IMR-90 (cell line): ENCODE measurements around the gene PTPRS. TPM values are rescaled to one million over a fixed set of nuclear protein-coding genes. Genes with fewer than 3 reads are reported as not detected.
A peak's percentile ranks its signal among the peaks of the same experiment; 100 is the strongest.

Source experiments
- ATAC-seq: fragments of 200-7000 bp; cut with Tn5 transposase; 2 replicates; pipeline ENCODE4 v1.9.1; 2020; ENCODE audit warnings: low read depth, mild to moderate bottlenecking, moderate library complexity
- BruUV-seq: library from RNA; stranded (reverse); fragments of 400-500 nt; replicated peaks from 2 replicates; lab custom pipeline; 2021; lab: Mats Ljungman, UMichigan
- CTCF ChIA-PET: fragments of 300-600 bp; formaldehyde crosslinking; extraction: SDS; loops from one replicate; lab custom pipeline; 2021; ENCODE audit warnings: antibody characterized with exemption; lab: Yijun Ruan, JAX
- POLR2A ChIA-PET: fragments of 300-600 bp; sonication (Branson Sonifier 250); formaldehyde crosslinking; loops from one replicate; lab custom pipeline; 2022; ENCODE audit warnings: antibody characterized with exemption; ENCODE audit not compliant: unreplicated experiment; lab: Charles Lee
- DNase-seq: peaks from one replicate; pipeline ENCODE4 v3.0.0; 2013
- H2AFZ ChIP-seq: replicated peaks from 2 replicates; pipeline ENCODE3; 2013; ENCODE audit warnings: low read length, mild to moderate bottlenecking; ENCODE audit not compliant: poor library complexity
- H2AK5ac ChIP-seq: 2 replicates; pipeline ENCODE4 v1.6.1; 2013; ENCODE audit warnings: low read depth, low read length, inconsistent platforms
- H2AK9ac ChIP-seq: replicated peaks from 2 replicates; pipeline ENCODE3; 2013; ENCODE audit warnings: mild to moderate bottlenecking, low read depth, low read length, moderate library complexity; ENCODE audit not compliant: poor library complexity
- H2BK120ac ChIP-seq: 2 replicates; pipeline ENCODE4 v1.6.1; 2013; ENCODE audit warnings: low read depth, low read length, inconsistent platforms
- H2BK15ac ChIP-seq: 3 replicates; pipeline ENCODE4 v1.6.1; 2013; ENCODE audit warnings: low read depth, low read length, inconsistent platforms
- H2BK20ac ChIP-seq: 2 replicates; pipeline ENCODE4 v1.6.1; 2013; ENCODE audit warnings: low read depth, mild to moderate bottlenecking, inconsistent platforms, low read length, moderate library complexity
- H2BK5ac ChIP-seq: 2 replicates; pipeline ENCODE4 v1.6.1; 2013; ENCODE audit warnings: mild to moderate bottlenecking, low read depth, low read length, inconsistent platforms; ENCODE audit not compliant: poor library complexity, severe bottlenecking
- H3K14ac ChIP-seq: replicated peaks from 2 replicates; pipeline ENCODE4 v1.6.1; 2013; ENCODE audit warnings: low read depth, low read length, inconsistent platforms
- H3K18ac ChIP-seq: 2 replicates; pipeline ENCODE4 v1.6.1; 2013; ENCODE audit warnings: low read depth, low read length, control low read depth
- H3K23ac ChIP-seq: 2 replicates; pipeline ENCODE4 v1.6.1; 2013; ENCODE audit warnings: low read depth, low read length, inconsistent platforms
- H3K27ac ChIP-seq: 2 replicates; pipeline ENCODE4 v1.5.1; 2013; ENCODE audit warnings: mild to moderate bottlenecking, control low read depth, low read length; ENCODE audit not compliant: insufficient read depth
- H3K27me3 ChIP-seq: 2 replicates; pipeline ENCODE4 v1.6.1; 2013; ENCODE audit warnings: low read length; ENCODE audit not compliant: control insufficient read depth, insufficient read depth
- H3K36me3 ChIP-seq: 2 replicates; pipeline ENCODE4 v1.6.1; 2013; ENCODE audit warnings: low read length, mixed read lengths; ENCODE audit not compliant: control insufficient read depth, insufficient read depth
- H3K4ac ChIP-seq: 2 replicates; pipeline ENCODE4 v1.6.1; 2013; ENCODE audit warnings: low read depth, low read length, inconsistent platforms
- H3K4me1 ChIP-seq: 2 replicates; pipeline ENCODE4 v1.6.1; 2013; ENCODE audit warnings: low read length, mixed read lengths; ENCODE audit not compliant: control insufficient read depth, insufficient read depth
- H3K4me2 ChIP-seq: 2 replicates; pipeline ENCODE4 v1.6.1; 2013; ENCODE audit warnings: low read depth, mild to moderate bottlenecking, control low read depth, low read length, moderate library complexity
- H3K4me3 ChIP-seq: 2 replicates; pipeline ENCODE4 v1.5.1; 2013; ENCODE audit warnings: low read depth, mild to moderate bottlenecking, control low read depth, low read length, moderate library complexity; ENCODE audit not compliant: insufficient read depth
- H3K56ac ChIP-seq: 2 replicates; pipeline ENCODE4 v1.6.1; 2013; ENCODE audit warnings: low read length, inconsistent platforms; ENCODE audit not compliant: insufficient read depth; ENCODE audit errors: extremely low read depth
- H3K79me1 ChIP-seq, 2 experiments: 2 replicates each; pipeline ENCODE4 v1.6.1; 2013; ENCODE audit warnings: low read length in 2 of 2, inconsistent platforms in 1 of 2, low read depth in 1 of 2
- H3K9ac ChIP-seq: 2 replicates; pipeline ENCODE4 v1.6.1; 2013; ENCODE audit warnings: low read depth, low read length, control low read depth
- H3K9me1 ChIP-seq: 2 replicates; pipeline ENCODE4 v1.6.1; 2013; ENCODE audit warnings: low read length, inconsistent platforms; ENCODE audit not compliant: insufficient read depth
- H3K9me3 ChIP-seq: 2 replicates; pipeline ENCODE4 v1.6.1; 2013; ENCODE audit warnings: low read length; ENCODE audit not compliant: control insufficient read depth, insufficient read depth
- H4K20me1 ChIP-seq: 2 replicates; pipeline ENCODE4 v1.6.1; 2013; ENCODE audit warnings: low read length, inconsistent platforms; ENCODE audit not compliant: insufficient read depth
- H4K5ac ChIP-seq: 2 replicates; pipeline ENCODE4 v1.6.1; 2013; ENCODE audit warnings: mild to moderate bottlenecking, low read depth, low read length, control low read depth
- H4K8ac ChIP-seq, 2 experiments: 2 replicates each; pipeline ENCODE4 v1.6.1; 2013; ENCODE audit warnings: low read depth in 2 of 2, low read length in 2 of 2, control low read depth in 1 of 2, inconsistent platforms in 1 of 2
- H4K91ac ChIP-seq: 2 replicates; pipeline ENCODE4 v1.6.1; 2013; ENCODE audit warnings: low read depth, low read length, inconsistent platforms; ENCODE audit not compliant: insufficient read depth
- BHLHE40 ChIP-seq: fragments of 150-350 bp; IDR thresholded peaks from 2 replicates; pipeline ENCODE4 v1.6.1; 2016; ENCODE audit warnings: mild to moderate bottlenecking, low read depth, low read length
- CTCF ChIP-seq: conservative IDR thresholded peaks from 2 replicates; pipeline ENCODE4 v1.5.1; 2012; ENCODE audit warnings: mild to moderate bottlenecking, low read depth, low read length, improper control_type of control experiment
- ELK1 ChIP-seq: fragments of 150-350 bp; IDR thresholded peaks from 2 replicates; pipeline ENCODE4 v1.6.1; 2016; ENCODE audit warnings: low read depth, mild to moderate bottlenecking, low read length, moderate library complexity, borderline replicate concordance
- MAZ ChIP-seq: IDR thresholded peaks from 2 replicates; pipeline ENCODE4 v1.6.1; 2012; ENCODE audit warnings: low read depth, mild to moderate bottlenecking, low read length, improper control_type of control experiment, moderate library complexity, borderline replicate concordance
- RCOR1 ChIP-seq: IDR thresholded peaks from 2 replicates; pipeline ENCODE4 v1.6.1; 2012; ENCODE audit warnings: mild to moderate bottlenecking, low read length, improper control_type of control experiment; ENCODE audit not compliant: insufficient replicate concordance
- USF2 ChIP-seq: fragments of 150-350 bp; IDR thresholded peaks from 2 replicates; pipeline ENCODE4 v1.6.1; 2017; ENCODE audit warnings: mild to moderate bottlenecking, antibody characterized with exemption, low read length, low read depth
- WGBS, 2 experiments: methylation state at CpG; one replicate each; pipeline versions ENCODE4 v1.1.5 to v1.1.7; 2013; ENCODE audit warnings: missing lambda C conversion rate in 2 of 2; ENCODE audit not compliant: insufficient read length in 1 of 2; ENCODE audit errors: extremely low coverage in 2 of 2; 5-methylcytosine and 5-hydroxymethylcytosine counted together
- dilution Hi-C: fragments of 300-500 bp; cut with HindIII; formaldehyde crosslinking; loops from one replicate; pipeline ENCODE4 v1.14.3; 2018; ENCODE audit warnings: low sequenced_read_pairs; ENCODE audit not compliant: unreplicated experiment
- in situ Hi-C: fragments of 300-500 bp; cut with MboI; formaldehyde crosslinking; loops from 3 replicates; pipeline ENCODE4 v1.14.3; 2019; ENCODE audit warnings: low sequenced_read_pairs, inconsistent platforms, mixed read lengths
- intact Hi-C: fragments of 100-400 bp; cut with micrococcal nuclease; formaldehyde crosslinking; loops from 2 replicates; pipeline ENCODE4 v1.10.0; 2022
- polyA plus RNA-seq, 3 experiments: library from polyadenylated mRNA; depleted of rRNA; stranded (reverse); fragments of >200 nt; gene quantifications; 2 replicates each; pipeline ENCODE4 v1.2.3, GENCODE V29; 2012; ENCODE audit warnings: low replicate concordance in 1 of 3
- total RNA-seq: library from RNA; depleted of rRNA; stranded (reverse); fragments of >200 nt; gene quantifications from 2 replicates; pipeline ENCODE4 v1.2.3, GENCODE V29; 2012

PTPRS gene
- total and polyA plus RNA-seq, 2 of the 4 experiments (the other 2 are of a cell fraction): 40.1 to 51.9 TPM

GRCh38 chr19:5296021-5296420 lies 44.6 kb downstream of the PTPRS start:
- Histone ChIP-seq H2AFZ (peak overlapping the region; percentile 32), H2AK5ac (no peak overlapping the region), H3K23ac (no peak overlapping the region), H3K27ac (no peak overlapping the region), H3K18ac (no peak overlapping the region), H2BK5ac (no peak overlapping the region), H3K9ac (no peak overlapping the region), H2BK20ac (no peak overlapping the region), H3K9me1 (0 out of 2 replicates have a peak, but pooled peaks cover 3% of the 10 kb centered on the region), H3K4me1 (peaks cover 7% of the 10 kb centered on the region), H3K79me1 (peaks cover 13 to 26% of the 10 kb centered on the region in 2 experiments), H4K8ac (no peak overlapping the region), H4K91ac (no peak overlapping the region), H2AK9ac (no peak overlapping the region), H3K4me2 (no peak overlapping the region), H3K4me3 (no peak overlapping the region), H4K5ac (no peak overlapping the region), H3K56ac (no peak overlapping the region), H3K36me3 (no peaks in the 10 kb centered on the region), H3K9me3 (no peaks in the 10 kb centered on the region), H2BK15ac (no peak overlapping the region), H4K20me1 (peaks cover 39% of the 10 kb centered on the region), H2BK120ac (no peak overlapping the region), H3K27me3 (no peaks in the 10 kb centered on the region), H3K14ac (no peak overlapping the region), H3K4ac (no peak overlapping the region)
- no peak for DNase-seq
- no peak for ATAC-seq
- no CpG with 5 or more reads among the region's 6 CpGs for WGBS, 2 experiments
- ChIA-PET CTCF (no interaction called here), POLR2A (no interaction called here)
- intact Hi-C loops: no loop called here
- BruUV-seq: no TSS peak
- dilution Hi-C loops: no loop called here
- TF ChIP-seq USF2: no peak
- no peak for TF ChIP-seq BHLHE40
- TF ChIP-seq MAZ: no peak
- TF ChIP-seq CTCF: no peak
- TF ChIP-seq RCOR1: no peak
- no peak for TF ChIP-seq ELK1
- in situ Hi-C loops: no loop called here
